ENCODE data around the gene TOP3B.
"Not testable (repeated sequence)": the region's sequence is repeated elsewhere in the genome, so short reads cannot be mapped to it uniquely, and the experiment has no call there.

The TOP3B gene

DNA sequence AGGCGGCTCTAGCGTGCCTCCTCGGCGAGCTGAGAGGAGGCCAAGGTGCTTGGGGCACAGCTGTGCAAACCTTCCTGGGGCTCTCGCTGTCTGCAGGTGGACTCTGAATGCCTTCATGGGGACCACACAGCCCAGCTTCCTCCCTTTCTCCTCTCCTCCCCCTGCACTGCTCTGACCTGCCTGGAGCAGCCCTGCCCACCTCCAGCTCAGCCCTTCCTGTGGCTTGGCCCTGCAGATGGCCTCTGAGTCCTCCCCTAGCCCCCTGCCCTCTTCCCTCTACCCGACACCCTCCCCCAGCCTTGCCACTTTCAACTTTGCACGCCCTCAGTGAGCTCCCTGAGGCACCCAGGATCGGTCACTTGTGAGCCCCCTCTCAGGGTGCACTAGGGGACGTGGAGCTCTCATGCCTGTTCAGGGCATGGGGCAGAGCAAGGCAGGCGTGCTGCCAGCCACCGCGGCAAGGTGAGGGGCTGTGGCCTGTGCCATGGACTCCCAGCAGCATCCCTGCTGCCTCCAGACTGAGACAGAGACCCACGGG is 61.3 kb downstream of the TOP3B start:
- DNase-seq = no peak

DNA sequence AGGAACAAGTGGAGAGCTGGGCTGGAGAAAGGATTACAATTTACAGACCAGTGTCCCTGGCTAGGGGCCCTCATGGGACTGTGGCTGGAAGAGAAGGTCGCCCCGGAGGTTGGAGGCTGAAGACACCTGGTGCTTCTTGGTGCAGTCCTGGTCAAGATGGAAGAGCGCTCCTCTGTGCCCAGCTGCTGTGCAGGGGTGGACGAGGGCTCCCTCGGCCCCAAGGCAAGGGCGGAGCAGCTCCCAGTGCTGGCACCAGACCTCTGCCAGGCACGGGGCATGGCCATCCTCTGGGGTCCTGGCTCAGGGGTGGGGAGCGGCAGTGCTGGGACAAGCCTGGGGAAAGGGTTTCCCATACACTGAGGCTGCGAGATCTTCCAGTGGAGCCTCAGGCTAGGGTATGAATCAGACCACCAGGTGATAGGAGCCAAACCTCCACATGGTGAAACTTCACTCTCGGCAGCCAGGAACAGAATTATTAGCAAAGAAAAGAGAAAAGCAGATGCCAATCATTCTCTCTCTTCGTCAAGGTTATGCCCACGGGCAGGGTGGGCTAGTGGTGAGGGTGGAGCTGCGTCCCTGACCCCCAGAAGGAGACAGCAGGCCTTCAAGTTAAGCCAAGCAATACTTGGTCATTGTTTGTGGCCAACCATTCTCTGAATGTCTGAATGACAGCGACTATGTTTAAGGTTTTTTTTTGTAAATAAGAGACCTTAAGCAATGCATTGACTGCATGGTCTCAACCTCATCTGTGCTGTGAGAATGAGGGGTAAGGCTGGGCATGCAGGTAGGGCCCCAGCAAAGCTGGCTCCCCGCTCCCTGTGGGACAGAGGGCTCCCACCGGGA is 62.0 kb downstream of the TOP3B start:
- no peak for DNase-seq

DNA sequence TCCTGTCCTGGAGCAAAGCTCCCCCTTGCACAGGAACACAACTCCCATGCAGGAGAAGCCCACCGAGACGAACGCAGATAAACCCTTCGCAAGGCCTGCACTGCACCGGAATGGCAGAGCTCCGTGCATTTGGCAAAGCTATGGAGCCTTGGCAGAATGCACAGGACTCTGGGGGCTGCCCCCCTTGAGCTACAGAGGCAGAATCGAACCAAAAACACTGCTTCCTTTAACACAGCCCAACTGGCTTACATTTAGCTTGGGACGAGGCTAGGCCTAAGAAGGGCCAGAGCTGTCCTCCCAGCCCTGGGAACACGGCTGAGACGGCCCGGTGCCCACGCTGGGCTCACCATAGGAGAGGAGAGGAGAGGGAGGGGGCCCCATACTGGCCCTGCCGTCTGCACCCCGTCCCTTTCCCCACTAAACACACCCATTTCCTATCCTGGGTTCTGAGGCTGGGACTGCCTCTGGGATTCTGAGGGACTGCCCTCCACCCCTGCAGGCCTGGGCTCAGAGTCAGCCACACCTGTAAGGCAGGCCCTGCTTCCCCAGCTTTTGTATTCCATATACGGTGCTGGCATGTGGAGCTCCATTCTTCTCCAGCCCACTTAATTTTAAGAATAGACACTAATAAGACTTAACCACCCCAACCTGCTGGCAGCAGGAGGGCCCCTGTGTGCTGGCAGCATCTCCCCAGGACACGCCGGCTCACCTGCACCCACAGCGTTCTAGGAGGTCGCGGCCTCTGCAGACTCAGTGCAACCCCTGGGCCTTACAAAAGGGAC is 62.9 kb downstream of the TOP3B start:
- no peak for DNase-seq

- no peak for DNase-seq
Observed at GRCh38 chr22:21918466-21919185, 64.0 kb downstream of the TOP3B start.

DNA sequence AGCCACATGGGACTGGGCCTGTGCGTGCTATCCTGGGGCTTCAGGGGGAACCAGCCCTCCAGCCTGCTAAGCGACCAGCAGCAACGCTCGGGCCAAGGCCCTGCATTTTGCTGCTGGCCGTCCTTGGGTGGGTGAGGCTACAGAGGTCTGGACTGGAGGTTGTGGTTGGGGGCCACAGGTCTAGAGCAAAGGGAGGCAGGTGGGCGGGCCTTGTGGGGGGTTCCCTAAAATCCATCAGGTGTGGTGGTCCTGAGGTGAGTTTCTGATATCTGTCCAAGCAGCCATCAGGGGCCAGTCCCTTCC is 64.7 kb downstream of the TOP3B start:
- no peak for DNase-seq

GRCh38 chr22:21917181-21917958 is 65.2 kb downstream of the TOP3B start:
- DNase-seq = no peak

DNA sequence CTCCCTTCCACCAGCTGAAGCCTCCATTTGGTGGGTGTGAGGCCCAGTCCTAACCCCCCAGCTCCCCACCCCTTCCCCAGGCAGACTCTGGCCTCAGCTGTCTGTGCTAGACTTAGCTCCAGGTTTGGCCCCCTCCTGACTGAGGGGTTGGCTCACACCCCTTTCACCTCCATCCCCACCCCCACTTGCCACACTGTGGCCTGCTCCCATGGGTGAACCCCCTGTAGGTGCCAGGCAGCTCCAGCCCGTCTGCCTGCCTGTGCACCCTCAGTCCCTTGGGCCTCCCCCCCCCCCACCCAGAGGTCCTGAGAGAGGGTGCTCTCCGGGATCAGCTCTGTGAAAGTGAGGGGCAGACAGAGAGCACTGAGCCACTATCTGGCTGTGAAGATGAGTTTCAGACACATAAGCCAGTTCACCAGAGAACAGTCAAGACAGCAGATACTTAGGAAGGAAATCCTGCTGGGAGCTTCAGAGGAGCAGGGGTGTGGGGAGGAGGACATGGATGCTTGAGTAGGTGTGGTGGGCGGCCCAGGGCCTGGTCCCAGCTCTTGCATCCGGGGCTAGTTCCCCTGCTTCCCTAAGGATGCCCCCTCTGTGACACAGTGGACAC is 66.2 kb downstream of the TOP3B start:
- no peak for DNase-seq

DNA sequence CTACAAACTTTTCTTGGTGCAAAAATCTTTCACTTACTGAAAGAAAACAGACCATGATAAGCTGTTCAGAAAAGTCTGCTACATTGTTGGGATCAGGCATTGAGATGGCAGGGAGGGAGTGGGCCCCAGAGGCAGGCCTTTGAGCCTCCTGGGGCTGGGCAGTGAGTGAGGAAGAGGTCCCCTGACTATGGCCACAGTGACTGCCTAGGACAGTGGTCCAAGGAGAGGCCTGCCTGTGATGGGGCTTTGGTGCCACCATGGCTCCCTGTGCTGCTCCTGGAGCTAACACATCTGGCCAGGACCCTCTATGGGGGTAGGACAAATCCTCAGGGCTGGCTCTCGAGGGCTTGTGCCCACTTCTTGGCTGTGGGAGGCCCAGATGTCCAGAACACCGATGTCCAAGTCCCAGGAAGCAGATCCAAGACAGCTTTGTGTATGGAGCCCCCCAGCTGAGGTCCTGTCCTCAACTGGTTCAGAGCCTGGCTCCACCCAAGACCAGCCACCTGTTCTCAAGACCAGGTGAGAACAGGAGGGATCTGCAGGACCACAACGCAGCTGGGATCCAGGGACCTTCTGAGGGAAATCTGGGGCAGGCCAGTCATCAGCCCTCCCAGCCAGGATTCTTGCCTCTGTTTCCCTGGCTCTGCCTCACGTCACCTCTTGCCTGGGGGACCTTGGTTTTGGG is 66.8 kb downstream of the TOP3B start:
- DNase-seq = no peak

- DNase-seq = not testable (repeated sequence)
Observed at GRCh38 chr22:21914033-21914642, 68.4 kb downstream of the TOP3B start.

GRCh38 chr22:21910367-21910766 is 72.2 kb downstream of the TOP3B start:
- DNase-seq = not testable (repeated sequence)

DNA sequence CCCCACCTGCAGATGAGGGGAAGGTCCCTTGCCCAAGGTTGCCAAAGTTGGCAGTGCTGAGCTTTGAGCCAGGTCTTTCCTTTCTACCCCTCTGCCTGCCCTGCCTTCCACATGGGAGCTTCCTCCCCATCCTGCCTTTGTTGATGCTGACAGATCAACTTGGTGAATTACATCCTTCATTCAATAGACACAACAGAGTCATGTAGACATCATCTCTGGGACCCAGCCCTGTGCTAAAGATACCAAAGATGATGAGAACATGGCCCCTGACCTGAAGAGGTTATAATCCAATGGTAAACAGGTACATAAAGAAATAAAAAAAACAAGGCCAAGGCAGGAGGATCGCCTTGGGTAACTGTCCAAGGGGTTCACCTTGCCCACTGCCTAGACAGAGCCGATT is 72.7 kb downstream of the TOP3B start:
- no peak for DNase-seq

- DNase-seq = no peak
Observed at GRCh38 chr22:21907638-21908522, 74.7 kb downstream of the TOP3B start.

All from stimulated activated CD4-positive, alpha-beta T cell treated with anti-CD3 and anti-CD28 coated beads, Interleukin-4, amount 100 ng/mL, for 1 hour (primary cell).